GM12872 (cell line): Measurements from ENCODE around the gene SMARCC2.

Experiments used
- TF ChIP-seq, protein P1 (sequence below): IDR thresholded peaks from 3 replicates; pipeline ENCODE4 v1.5.1; 2011; ENCODE audit warnings: low read depth, mild to moderate bottlenecking, low read length, moderate library complexity; ENCODE audit not compliant: insufficient read depth

The SMARCC2 gene

DNA sequence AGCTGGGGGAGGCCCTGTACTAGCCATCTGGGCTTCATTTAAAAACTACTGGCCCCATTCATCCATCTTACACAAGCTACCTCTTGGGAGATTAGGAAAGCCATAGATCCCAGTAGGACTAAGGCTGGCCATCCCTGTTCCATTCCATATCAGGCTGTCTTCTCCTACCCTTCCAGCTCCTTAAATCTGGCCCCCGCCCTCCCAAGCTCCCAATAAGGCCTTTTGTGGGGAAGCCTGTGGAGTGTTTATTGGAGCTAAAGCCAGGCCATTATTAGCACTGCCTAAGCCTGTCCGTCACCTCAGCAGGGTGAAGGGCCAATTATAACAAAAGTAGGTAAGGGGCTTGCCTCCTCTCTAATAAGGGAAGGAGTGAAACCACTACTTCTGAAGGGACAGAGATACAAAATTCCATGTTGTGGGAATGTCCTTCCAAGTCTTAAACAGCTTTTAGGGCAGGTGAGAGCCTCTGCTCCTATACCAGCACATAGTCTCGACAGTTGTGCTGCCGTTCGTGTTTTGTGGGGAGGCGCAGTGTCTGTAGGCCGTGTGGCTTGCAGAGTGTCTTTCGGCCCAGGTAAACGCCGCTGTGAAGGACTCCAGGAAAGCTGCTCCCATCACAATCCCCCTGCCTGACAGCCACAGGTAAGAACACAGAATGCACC is 27.5 kb downstream of the SMARCC2 start:
- TF ChIP-seq, protein P1, sequence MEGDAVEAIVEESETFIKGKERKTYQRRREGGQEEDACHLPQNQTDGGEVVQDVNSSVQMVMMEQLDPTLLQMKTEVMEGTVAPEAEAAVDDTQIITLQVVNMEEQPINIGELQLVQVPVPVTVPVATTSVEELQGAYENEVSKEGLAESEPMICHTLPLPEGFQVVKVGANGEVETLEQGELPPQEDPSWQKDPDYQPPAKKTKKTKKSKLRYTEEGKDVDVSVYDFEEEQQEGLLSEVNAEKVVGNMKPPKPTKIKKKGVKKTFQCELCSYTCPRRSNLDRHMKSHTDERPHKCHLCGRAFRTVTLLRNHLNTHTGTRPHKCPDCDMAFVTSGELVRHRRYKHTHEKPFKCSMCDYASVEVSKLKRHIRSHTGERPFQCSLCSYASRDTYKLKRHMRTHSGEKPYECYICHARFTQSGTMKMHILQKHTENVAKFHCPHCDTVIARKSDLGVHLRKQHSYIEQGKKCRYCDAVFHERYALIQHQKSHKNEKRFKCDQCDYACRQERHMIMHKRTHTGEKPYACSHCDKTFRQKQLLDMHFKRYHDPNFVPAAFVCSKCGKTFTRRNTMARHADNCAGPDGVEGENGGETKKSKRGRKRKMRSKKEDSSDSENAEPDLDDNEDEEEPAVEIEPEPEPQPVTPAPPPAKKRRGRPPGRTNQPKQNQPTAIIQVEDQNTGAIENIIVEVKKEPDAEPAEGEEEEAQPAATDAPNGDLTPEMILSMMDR = no peak

DNA sequence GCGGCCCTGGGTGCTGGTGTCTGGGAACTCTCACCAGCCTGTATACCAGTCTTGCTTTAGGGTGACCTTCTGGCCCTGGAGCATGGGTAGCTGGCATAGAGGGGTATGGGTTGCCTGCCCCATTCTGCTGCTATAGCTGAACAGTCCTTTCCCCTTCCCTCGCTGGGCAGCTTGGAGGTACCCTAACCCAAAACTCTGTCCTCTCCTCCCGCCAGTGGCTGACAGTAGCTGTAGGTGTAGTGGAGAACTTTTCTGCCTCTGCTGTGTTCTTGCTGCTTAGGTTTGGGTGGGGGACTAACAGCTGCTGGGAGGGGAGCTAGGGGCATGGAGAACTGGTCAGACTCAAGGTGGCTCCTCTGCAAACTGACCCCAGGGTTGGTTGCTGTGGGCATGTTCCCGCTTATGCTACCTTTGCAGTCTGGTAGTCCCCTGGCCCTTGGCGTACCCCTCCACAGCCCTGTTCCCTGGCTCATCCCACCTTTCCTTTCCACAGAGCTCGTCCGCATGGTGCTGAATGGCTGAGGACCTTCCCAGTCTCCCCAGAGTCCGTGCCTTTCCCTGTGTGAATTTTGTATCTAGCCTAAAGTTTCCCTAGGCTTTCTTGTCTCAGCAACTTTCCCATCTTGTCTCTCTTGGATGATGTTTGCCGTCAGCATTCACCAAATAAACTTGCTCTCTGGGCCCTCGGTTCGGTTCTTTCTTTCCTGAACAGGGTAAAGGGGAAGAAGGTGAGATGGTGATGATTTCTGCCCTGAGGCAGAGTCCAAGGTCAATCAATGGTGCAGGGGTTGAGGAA is 28.2 kb downstream of the SMARCC2 start:
- TF ChIP-seq, protein P1 = no peak

- TF ChIP-seq, protein P1 = no peak
Observed at GRCh38 chr12:56160193-56160763, 29.0 kb downstream of the SMARCC2 start.

DNA sequence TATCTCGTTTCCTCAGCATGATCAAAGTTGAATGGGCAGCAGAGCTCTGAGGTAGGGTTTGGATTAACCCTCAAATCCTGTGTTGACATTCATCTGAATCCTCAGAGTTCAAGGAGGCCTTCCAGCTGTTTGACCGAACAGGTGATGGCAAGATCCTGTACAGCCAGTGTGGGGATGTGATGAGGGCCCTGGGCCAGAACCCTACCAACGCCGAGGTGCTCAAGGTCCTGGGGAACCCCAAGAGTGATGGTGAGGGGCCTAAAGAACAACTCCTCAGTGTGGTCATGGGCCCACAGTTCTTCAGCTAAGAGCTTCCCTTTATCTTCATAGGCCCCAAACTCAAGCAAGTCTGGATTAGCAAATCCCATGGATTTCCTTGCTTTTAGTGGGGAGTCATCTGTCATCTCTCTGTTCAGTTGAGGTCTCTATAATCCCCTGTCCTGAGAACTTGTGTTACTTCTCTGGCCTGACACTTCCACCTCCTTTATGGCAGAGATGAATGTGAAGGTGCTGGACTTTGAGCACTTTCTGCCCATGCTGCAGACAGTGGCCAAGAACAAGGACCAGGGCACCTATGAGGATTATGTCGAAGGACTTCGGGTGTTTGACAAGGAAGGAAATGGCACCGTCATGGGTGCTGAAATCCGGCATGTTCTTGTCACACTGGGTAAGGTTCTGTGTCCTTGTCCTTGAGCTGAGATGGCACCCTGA is 29.6 kb downstream of the SMARCC2 start:
- TF ChIP-seq, protein P1 = no peak

DNA sequence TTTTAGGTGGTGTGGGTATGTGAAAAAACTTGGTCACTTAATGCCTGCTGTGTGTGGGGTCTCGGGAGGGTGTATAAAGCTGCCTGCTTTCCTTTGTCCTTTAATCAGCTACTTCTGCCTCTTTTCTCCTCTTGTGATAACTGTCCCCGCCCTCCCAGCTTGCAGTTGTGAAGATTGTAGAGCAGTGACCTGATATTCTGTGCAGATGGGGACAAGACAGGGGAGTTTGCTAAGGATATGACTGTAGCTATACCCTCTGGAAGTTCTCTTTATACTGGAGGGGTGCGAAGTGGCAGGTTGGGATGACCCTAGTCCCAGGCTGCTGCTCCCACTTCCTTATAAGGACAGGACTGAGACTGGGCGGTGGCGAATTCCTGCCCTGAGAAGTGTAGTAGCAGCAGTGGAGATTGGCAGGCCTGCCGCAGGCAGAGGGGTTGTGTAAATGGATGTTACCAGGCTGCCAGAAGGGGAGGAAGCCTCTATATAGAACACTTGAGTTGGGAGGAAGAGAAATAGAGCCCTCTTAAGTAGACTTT is 30.3 kb downstream of the SMARCC2 start:
- TF ChIP-seq, protein P1 = no peak

- TF ChIP-seq, protein P1 = no peak
Observed at GRCh38 chr12:56158029-56158925, 31.0 kb downstream of the SMARCC2 start, which contains the start of gene MYL6. TSS of gene MYL6 (plus strand) at chr12:56158359. CDS start at chr12:56158402, 43 bp downstream.
